Motor neuron (in vitro differentiated cells): Measurements from ENCODE around the gene TUBGCP5. TPM values are rescaled to one million over a fixed set of nuclear protein-coding genes. Genes with fewer than 3 reads are reported as not detected.

Source experiments
- ATAC-seq, 8 experiments: fragments of 200-7000 bp; cut with Tn5 transposase; replicated peaks in 6 of 8; 2 replicates each; pipeline ENCODE4 v1.8.0; 2021; ENCODE audit warnings: mild to moderate bottlenecking in 8 of 8, moderate library complexity in 8 of 8
- H3K27ac ChIP-seq, 2 donors: fragments of 250-450 bp; sonication (Bioruptor Pico); 2 replicates each; pipeline ENCODE4 v1.9.0; 2021; ENCODE audit warnings: antibody characterized with exemption in 2 of 2, mild to moderate bottlenecking in 2 of 2, moderate library complexity in 1 of 2
- H3K4me1 ChIP-seq, 2 donors: fragments of 250-450 bp; sonication (Bioruptor Pico); replicated peaks in 1 of 2; 2 replicates each; pipeline ENCODE4 v1.6.1; 2021; ENCODE audit warnings: antibody characterized with exemption in 2 of 2, mild to moderate bottlenecking in 2 of 2, moderate library complexity in 1 of 2
- H3K4me3 ChIP-seq, 5 donors: fragments of 250-450 bp; sonication (Bioruptor Pico); 2 replicates each; pipeline ENCODE4 v1.9.0; 2021; ENCODE audit warnings: antibody characterized with exemption in 5 of 5, mild to moderate bottlenecking in 5 of 5, moderate library complexity in 4 of 5
- whole genome bisulfite sequencing, 10 experiments: fragments of 450-650 bp; shearing (Covaris generic); methylation state at CpG; one replicate each; pipeline ENCODE4 v1.0.0; 2022; 5-methylcytosine and 5-hydroxymethylcytosine counted together
- in situ Hi-C, 9 experiments: fragments of 400-800 bp; cut with MboI; loops; one replicate each; pipeline ENCODE4 v1.15.0; 2021; ENCODE audit warnings: low sequenced_read_pairs in 9 of 9, low pct_unique_long_range_greater_than_20kb in 2 of 9; ENCODE audit not compliant: unreplicated experiment in 9 of 9
- total RNA-seq, 8 experiments: library from RNA; unstranded; fragments of 300-600 nt; gene quantifications; 2 replicates each; pipeline versions ENCODE4 v1.2.3 to v1.2.4, GENCODE V29; 2022

Gene TUBGCP5
- total RNA-seq, 8 experiments from 2014 or later: 14.6 to 27.9 (median 20.9) TPM

GRCh38 chr15:22981051-22981840 lies 58.1 kb downstream of the TUBGCP5 start:
- H3K4me3 ChIP-seq: peak overlapping the region; percentile 51 to 97 (median 64)
- 20 to 96% (median 81%) methylated on average over 1 to 24 of the region's 30 CpGs for WGBS, 10 experiments
- no peak for ATAC-seq
- in situ Hi-C loops: loop anchor here in 1 of 9 experiments (25.0 kb wide), 1 partner anchor 94 kb away; no protein-coding TSS in a partner anchor
- H3K27ac ChIP-seq: no peak overlapping the region
- H3K4me1 ChIP-seq: peaks cover 0 to 5% of the 10 kb centered on the region in 2 donors

GRCh38 chr15:22980189-22981050 lies 58.9 kb downstream of the TUBGCP5 start, which contains the start of gene CYFIP1:
CYFIP1 (minus strand) TSS chr15:22980368; CDS start chr15:22947285, 33,083 bp downstream.
- H3K4me1 ChIP-seq: peaks cover 0 to 5% of the 10 kb centered on the region in 2 donors
- WGBS, 10 experiments: 0 to 3% (median 1%) methylated on average over 3 to 15 of the region's 93 CpGs; no CpG with 5 or more reads in 7 of the 10 experiments
- in situ Hi-C loops: loop anchor here in 1 of 9 experiments (25.0 kb wide), 1 partner anchor 93 kb away; no protein-coding TSS in a partner anchor
- ATAC-seq: peak; percentile 78 to 87 (median 80)
- peak within 1 kb of the TSS; percentile 51 to 97 (median 64) for H3K4me3 ChIP-seq
- H3K27ac ChIP-seq: no peak within 1 kb of the TSS

- peak overlapping the region; percentile 51 to 97 (median 64) for H3K4me3 ChIP-seq
- no peak overlapping the region for H3K27ac ChIP-seq
- 0% methylated on average over 1 to 39 of the region's 88 CpGs; no CpG with 5 or more reads in 5 of the 10 experiments for WGBS, 10 experiments
- in situ Hi-C loops: loop anchor here in 1 of 9 experiments (25.0 kb wide), 1 partner anchor 92 kb away; no protein-coding TSS in a partner anchor
- peak; percentile 47 to 67 (median 65) for ATAC-seq
- peaks cover 0 to 5% of the 10 kb centered on the region in 2 donors for H3K4me1 ChIP-seq
These were observed 59.9 kb downstream of the TUBGCP5 start for GRCh38 chr15:22979238-22980188.

GRCh38 chr15:22978691-22979237 lies 60.6 kb downstream of the TUBGCP5 start:
- Histone ChIP-seq H3K4me1 (peaks cover 0 to 5% of the 10 kb centered on the region in 2 donors), H3K4me3 (peak overlapping the region; percentile 51 to 97 (median 64)), H3K27ac (no peak overlapping the region)
- in situ Hi-C loops: loop anchor here in 1 of 9 experiments (25.0 kb wide), 1 partner anchor 91 kb away; no protein-coding TSS in a partner anchor
- WGBS, 10 experiments: 0 to 80% (median 34%) methylated on average over 1 to 14 of the region's 22 CpGs; no CpG with 5 or more reads in 1 of the 10 experiments
- peak; percentile 5 to 54 (median 44) for ATAC-seq

GRCh38 chr15:22974745-22975144 lies 64.6 kb downstream of the TUBGCP5 start:
- Histone ChIP-seq H3K4me1 (peaks cover 0 to 5% of the 10 kb centered on the region in 2 donors), H3K27ac (no peak overlapping the region), H3K4me3 (no peak overlapping the region)
- in situ Hi-C loops: loop anchor here in 1 of 9 experiments (25.0 kb wide), 1 partner anchor 87 kb away; no protein-coding TSS in a partner anchor
- WGBS, 10 experiments: 50 to 100% (median 84%) methylated on average over 1 to 4 of the region's 4 CpGs; no CpG with 5 or more reads in 1 of the 10 experiments
- ATAC-seq: no peak

GRCh38 chr15:22973987-22974386 lies 65.4 kb downstream of the TUBGCP5 start:
- WGBS, 10 experiments: 29 to 100% (median 93%) methylated on average over 1 to 3 of the region's 4 CpGs; no CpG with 5 or more reads in 1 of the 10 experiments
- in situ Hi-C loops: no loop called here
- Histone ChIP-seq H3K27ac (no peak overlapping the region), H3K4me3 (no peak overlapping the region), H3K4me1 (peaks cover 2 to 5% of the 10 kb centered on the region in 2 donors)
- ATAC-seq: no peak

- in situ Hi-C loops: no loop called here
- WGBS, 10 experiments: 59 to 93% (median 83%) methylated on average over 1 to 5 of the region's 5 CpGs
- Histone ChIP-seq H3K27ac (no peak overlapping the region), H3K4me1 (peaks cover 4% of the 10 kb centered on the region in 2 donors), H3K4me3 (no peak overlapping the region)
- ATAC-seq: no peak
These were observed 66.1 kb downstream of the TUBGCP5 start for GRCh38 chr15:22973286-22973685.

GRCh38 chr15:22969489-22969888 lies 69.9 kb downstream of the TUBGCP5 start:
- in situ Hi-C loops: no loop called here
- peaks cover 3 to 4% of the 10 kb centered on the region in 2 donors for H3K4me1 ChIP-seq
- no peak overlapping the region for H3K27ac ChIP-seq
- no peak overlapping the region for H3K4me3 ChIP-seq
- ATAC-seq: peak in 1 of 8 experiments; percentile 63
- whole genome bisulfite sequencing, 10 experiments: 53 to 100% (median 96%) methylated on average over 1 to 3 of the region's 3 CpGs; no CpG with 5 or more reads in 1 of the 10 experiments

- peaks cover 3 to 13% of the 10 kb centered on the region in 2 donors for H3K4me1 ChIP-seq
- H3K4me3 ChIP-seq: no peak overlapping the region
- in situ Hi-C loops: no loop called here
- 0 to 67% (median 32%) methylated on average over 1 to 5 of the region's 5 CpGs; no CpG with 5 or more reads in 2 of the 10 experiments for WGBS, 10 experiments
- peak; percentile 49 to 94 (median 82) for ATAC-seq
- H3K27ac ChIP-seq: no peak overlapping the region
These were observed 71.0 kb downstream of the TUBGCP5 start for GRCh38 chr15:22968366-22968765.

GRCh38 chr15:22967084-22967770 lies 72.1 kb downstream of the TUBGCP5 start:
- WGBS, 10 experiments: 80 to 100% (median 97%) methylated on average over 1 to 12 of the region's 15 CpGs; no CpG with 5 or more reads in 1 of the 10 experiments
- Histone ChIP-seq H3K4me1 (peaks cover 3 to 13% of the 10 kb centered on the region in 2 donors), H3K4me3 (no peak overlapping the region), H3K27ac (no peak overlapping the region)
- ATAC-seq: no peak
- in situ Hi-C loops: no loop called here
